ENCODE results near the gene APOC1.

The APOC1 gene

DNA sequence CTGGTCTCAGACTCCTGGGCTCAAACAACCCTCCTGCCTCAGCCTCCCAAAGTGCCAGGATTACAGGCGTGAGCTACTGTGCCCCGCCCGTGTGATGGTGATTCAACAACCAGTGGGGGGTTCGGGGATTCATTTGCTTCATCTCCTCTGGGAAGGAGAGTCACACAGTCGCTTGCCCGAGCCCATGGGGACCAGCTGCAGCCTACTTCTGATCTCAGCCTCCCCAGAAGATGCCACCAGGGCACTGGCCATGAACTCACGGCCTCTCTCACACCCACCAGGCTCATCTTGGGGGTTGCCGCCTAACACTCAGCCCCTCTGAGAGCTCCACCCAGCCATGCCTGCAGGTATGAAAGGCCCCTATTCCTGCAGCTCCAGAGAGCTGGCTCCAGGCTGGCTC, 16.6 kb upstream of the APOC1 start:
- H3K9me3 ChIP-seq (ENCODE audit: control insufficient read depth, low read length): no peaks in the 10 kb centered on the region
- H3K23ac ChIP-seq (ENCODE audit: low read length in 2 of 2): no peak overlapping the region

GRCh38 chr19:44900328-44901244, 13.8 kb upstream of the APOC1 start:
- no peak overlapping the region for H2BK15ac ChIP-seq (ENCODE audit: low read depth, poor library complexity, severe bottlenecking)
- H3K79me1 ChIP-seq (replicated peaks; ENCODE audit: low read length, poor library complexity, severe bottlenecking): peaks cover 36% of the 10 kb centered on the region
- H3K4ac ChIP-seq (ENCODE audit: low read depth in 1 of 2, low read length in 2 of 2): no peak overlapping the region
- no peak overlapping the region for H2BK120ac ChIP-seq (ENCODE audit: low read depth, low read length)
- peaks cover 55 to 74% of the 10 kb centered on the region in 2 experiments for H3K36me3 ChIP-seq (ENCODE audit: control insufficient read depth in 1 of 2, insufficient read depth in 2 of 2, low read depth in 1 of 2, low read length in 2 of 2)
- no peak for DNase-seq
- H4K91ac ChIP-seq (ENCODE audit: low read length): no peak overlapping the region
- H3K27me3 ChIP-seq (ENCODE audit: control insufficient read depth in 1 of 2, insufficient read depth in 1 of 2, low read length in 2 of 2): peaks cover 0 to 4% of the 10 kb centered on the region in 2 experiments
- H3K23ac ChIP-seq (ENCODE audit: low read length in 2 of 2): no peak overlapping the region
- no peak overlapping the region for H3K4me2 ChIP-seq (ENCODE audit: low read length, poor library complexity, severe bottlenecking)
- no peak overlapping the region for H3K14ac ChIP-seq (ENCODE audit: low read length in 2 of 2)
- no peak overlapping the region for H3K27ac ChIP-seq (ENCODE audit: low read length, poor library complexity, severe bottlenecking)
- 98% methylated on average over 18 of the region's 19 CpGs for WGBS
- no peak overlapping the region for H3K4me3 ChIP-seq (ENCODE audit: insufficient read depth in 1 of 2, low read depth in 1 of 2, low read length in 2 of 2)
- no peak overlapping the region for H2AK5ac ChIP-seq (ENCODE audit: low read length, severe bottlenecking)
- no peak overlapping the region for H3K18ac ChIP-seq (ENCODE audit: low read depth in 1 of 2, low read length in 2 of 2)
- no peak overlapping the region for H2BK12ac ChIP-seq (ENCODE audit: low read length in 2 of 2)
- no peak overlapping the region for H2BK5ac ChIP-seq (ENCODE audit: low read depth, low read length, poor library complexity, severe bottlenecking)
- no peak overlapping the region for H3K9ac ChIP-seq (ENCODE audit: low read length)
- no peak overlapping the region for H2AFZ ChIP-seq (ENCODE audit: low read depth, low read length)
- no peak overlapping the region for H4K8ac ChIP-seq (ENCODE audit: low read length)
- peaks cover 4% of the 10 kb centered on the region for H3K4me1 ChIP-seq (ENCODE audit: control insufficient read depth, insufficient read depth, low read depth, low read length)
- H3K9me3 ChIP-seq (ENCODE audit: control insufficient read depth, low read length): no peaks in the 10 kb centered on the region

More for the DNA sequence above, 16.6 kb upstream of the APOC1 start:
- no peak overlapping the region for H3K4me2 ChIP-seq (ENCODE audit: low read length, poor library complexity, severe bottlenecking)
- no peak overlapping the region for H3K9ac ChIP-seq (ENCODE audit: low read length)
- H3K18ac ChIP-seq (ENCODE audit: low read depth in 1 of 2, low read length in 2 of 2): no peak overlapping the region
- no peak overlapping the region for H2AFZ ChIP-seq (ENCODE audit: low read depth, low read length)
- no peak overlapping the region for H2BK120ac ChIP-seq (ENCODE audit: low read depth, low read length)
- H3K27me3 ChIP-seq (ENCODE audit: control insufficient read depth in 1 of 2, insufficient read depth in 1 of 2, low read length in 2 of 2): no peaks in the 10 kb centered on the region
- H4K91ac ChIP-seq (ENCODE audit: low read length): no peak overlapping the region
- H2BK12ac ChIP-seq (ENCODE audit: low read length in 2 of 2): no peak overlapping the region
- 98% methylated on average over 8 of the region's 8 CpGs for WGBS
- no peak for DNase-seq
- H3K4ac ChIP-seq (ENCODE audit: low read depth in 1 of 2, low read length in 2 of 2): no peak overlapping the region
- H3K36me3 ChIP-seq (ENCODE audit: control insufficient read depth in 1 of 2, insufficient read depth in 2 of 2, low read depth in 1 of 2, low read length in 2 of 2): peaks cover 78 to 92% of the 10 kb centered on the region in 2 experiments
- peaks cover 53% of the 10 kb centered on the region for H3K79me1 ChIP-seq (replicated peaks; ENCODE audit: low read length, poor library complexity, severe bottlenecking)
- no peak overlapping the region for H4K8ac ChIP-seq (ENCODE audit: low read length)
- no peak overlapping the region for H3K14ac ChIP-seq (ENCODE audit: low read length in 2 of 2)
- no peak overlapping the region for H2BK15ac ChIP-seq (ENCODE audit: low read depth, poor library complexity, severe bottlenecking)
- H2BK5ac ChIP-seq (ENCODE audit: low read depth, low read length, poor library complexity, severe bottlenecking): no peak overlapping the region
- no peak overlapping the region for H3K27ac ChIP-seq (ENCODE audit: low read length, poor library complexity, severe bottlenecking)
- H2AK5ac ChIP-seq (ENCODE audit: low read length, severe bottlenecking): no peak overlapping the region
- H3K4me1 ChIP-seq (ENCODE audit: control insufficient read depth, insufficient read depth, low read depth, low read length): peaks cover 6% of the 10 kb centered on the region
- H3K4me3 ChIP-seq (ENCODE audit: insufficient read depth in 1 of 2, low read depth in 1 of 2, low read length in 2 of 2): no peak overlapping the region

- Histone ChIP-seq H2AFZ (ENCODE audit: low read depth, low read length) (no peak overlapping the region), H3K23ac (ENCODE audit: low read length in 2 of 2) (no peak overlapping the region), H3K9me3 (ENCODE audit: control insufficient read depth, low read length) (no peaks in the 10 kb centered on the region), H3K36me3 (ENCODE audit: control insufficient read depth in 1 of 2, insufficient read depth in 2 of 2, low read depth in 1 of 2, low read length in 2 of 2) (peaks cover 31 to 52% of the 10 kb centered on the region in 2 experiments), H3K79me1 (replicated peaks; ENCODE audit: low read length, poor library complexity, severe bottlenecking) (peaks cover 15% of the 10 kb centered on the region), H2BK12ac (ENCODE audit: low read length in 2 of 2) (no peak overlapping the region), H3K14ac (ENCODE audit: low read length in 2 of 2) (no peak overlapping the region), H3K27ac (ENCODE audit: low read length, poor library complexity, severe bottlenecking) (no peak overlapping the region), H3K9ac (ENCODE audit: low read length) (no peak overlapping the region), H3K4me1 (ENCODE audit: control insufficient read depth, insufficient read depth, low read depth, low read length) (peaks cover 13% of the 10 kb centered on the region), H2BK15ac (ENCODE audit: low read depth, poor library complexity, severe bottlenecking) (no peak overlapping the region), H3K4ac (ENCODE audit: low read depth in 1 of 2, low read length in 2 of 2) (no peak overlapping the region), H4K91ac (ENCODE audit: low read length) (no peak overlapping the region), H3K18ac (ENCODE audit: low read depth in 1 of 2, low read length in 2 of 2) (no peak overlapping the region), H4K8ac (ENCODE audit: low read length) (no peak overlapping the region), H3K27me3 (ENCODE audit: control insufficient read depth in 1 of 2, insufficient read depth in 1 of 2, low read length in 2 of 2) (peaks cover 0 to 10% of the 10 kb centered on the region in 2 experiments), H2AK5ac (ENCODE audit: low read length, severe bottlenecking) (no peak overlapping the region), H2BK5ac (ENCODE audit: low read depth, low read length, poor library complexity, severe bottlenecking) (no peak overlapping the region), H3K4me2 (ENCODE audit: low read length, poor library complexity, severe bottlenecking) (no peak overlapping the region), H3K4me3 (ENCODE audit: insufficient read depth in 1 of 2, low read depth in 1 of 2, low read length in 2 of 2) (no peak overlapping the region), H2BK120ac (ENCODE audit: low read depth, low read length) (no peak overlapping the region)
- no peak for DNase-seq
- 82% methylated on average over 7 of the region's 15 CpGs for WGBS
Observed at GRCh38 chr19:44903216-44903601, 11.2 kb upstream of the APOC1 start.

DNA sequence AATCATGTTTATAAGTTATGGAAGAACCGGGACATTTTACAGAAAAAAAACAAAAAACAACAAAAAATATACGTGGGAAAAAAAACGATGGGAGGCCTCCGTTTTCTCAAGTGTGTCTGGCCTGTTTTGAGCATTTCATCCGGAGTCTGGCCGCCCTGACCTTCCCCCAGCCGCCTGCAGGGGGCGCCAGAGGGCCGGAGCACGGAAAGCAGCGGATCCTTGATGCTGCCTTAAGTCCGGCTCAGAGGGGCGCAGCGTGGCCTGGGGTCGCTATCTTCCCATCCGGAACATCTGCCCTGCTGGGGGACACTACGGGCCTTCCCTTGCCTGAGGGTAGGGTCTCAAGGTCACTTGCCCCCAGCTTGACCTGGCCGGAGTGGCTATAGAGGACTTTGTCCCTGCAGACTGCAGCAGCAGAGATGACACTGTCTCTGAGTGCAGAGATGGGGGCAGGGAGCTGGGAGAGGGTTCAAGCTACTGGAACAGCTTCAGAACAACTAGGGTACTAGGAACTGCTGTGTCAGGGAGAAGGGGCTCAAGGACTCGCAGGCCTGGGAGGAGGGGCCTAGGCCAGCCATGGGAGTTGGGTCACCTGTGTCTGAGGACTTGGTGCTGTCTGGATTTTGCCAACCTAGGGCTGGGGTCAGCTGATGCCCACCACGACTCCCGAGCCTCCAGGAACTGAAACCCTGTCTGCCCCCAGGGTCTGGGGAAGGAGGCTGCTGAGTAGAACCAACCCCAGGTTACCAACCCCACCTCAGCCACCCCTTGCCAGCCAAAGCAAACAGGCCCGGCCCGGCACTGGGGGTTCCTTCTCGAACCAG, 10.6 kb upstream of the APOC1 start:
- no peak overlapping the region for H2AFZ ChIP-seq (ENCODE audit: low read depth, low read length)
- peak; percentile 62 for DNase-seq
- no peak overlapping the region for H3K23ac ChIP-seq (ENCODE audit: low read length in 2 of 2)
- H2BK12ac ChIP-seq (ENCODE audit: low read length in 2 of 2): no peak overlapping the region
- H3K4me1 ChIP-seq (ENCODE audit: control insufficient read depth, insufficient read depth, low read depth, low read length): peaks cover 13% of the 10 kb centered on the region
- H4K8ac ChIP-seq (ENCODE audit: low read length): peak overlapping the region; percentile 5
- no peak overlapping the region for H3K27ac ChIP-seq (ENCODE audit: low read length, poor library complexity, severe bottlenecking)
- H3K4ac ChIP-seq (ENCODE audit: low read depth in 1 of 2, low read length in 2 of 2): no peak overlapping the region
- H2BK120ac ChIP-seq (ENCODE audit: low read depth, low read length): no peak overlapping the region
- H3K36me3 ChIP-seq (ENCODE audit: control insufficient read depth in 1 of 2, insufficient read depth in 2 of 2, low read depth in 1 of 2, low read length in 2 of 2): peaks cover 30 to 57% of the 10 kb centered on the region in 2 experiments
- H3K4me2 ChIP-seq (ENCODE audit: low read length, poor library complexity, severe bottlenecking): no peak overlapping the region
- H3K18ac ChIP-seq (ENCODE audit: low read depth in 1 of 2, low read length in 2 of 2): no peak overlapping the region
- H4K91ac ChIP-seq (ENCODE audit: low read length): no peak overlapping the region
- no peaks in the 10 kb centered on the region for H3K9me3 ChIP-seq (ENCODE audit: control insufficient read depth, low read length)
- H2BK5ac ChIP-seq (ENCODE audit: low read depth, low read length, poor library complexity, severe bottlenecking): no peak overlapping the region
- peaks cover 0 to 10% of the 10 kb centered on the region in 2 experiments for H3K27me3 ChIP-seq (ENCODE audit: control insufficient read depth in 1 of 2, insufficient read depth in 1 of 2, low read length in 2 of 2)
- peak overlapping the region; percentile 2 for H3K9ac ChIP-seq (ENCODE audit: low read length)
- no peak overlapping the region for H3K14ac ChIP-seq (ENCODE audit: low read length in 2 of 2)
- H3K4me3 ChIP-seq (ENCODE audit: insufficient read depth in 1 of 2, low read depth in 1 of 2, low read length in 2 of 2): no peak overlapping the region
- 32% methylated on average over 23 of the region's 24 CpGs for WGBS
- H3K79me1 ChIP-seq (replicated peaks; ENCODE audit: low read length, poor library complexity, severe bottlenecking): peaks cover 14% of the 10 kb centered on the region
- H2AK5ac ChIP-seq (ENCODE audit: low read length, severe bottlenecking): no peak overlapping the region
- H2BK15ac ChIP-seq (ENCODE audit: low read depth, poor library complexity, severe bottlenecking): no peak overlapping the region

Measured in mesenchymal stem cell (in vitro differentiated cells and primary cell).